ENCODE results near the gene TNNT1.

DNA sequence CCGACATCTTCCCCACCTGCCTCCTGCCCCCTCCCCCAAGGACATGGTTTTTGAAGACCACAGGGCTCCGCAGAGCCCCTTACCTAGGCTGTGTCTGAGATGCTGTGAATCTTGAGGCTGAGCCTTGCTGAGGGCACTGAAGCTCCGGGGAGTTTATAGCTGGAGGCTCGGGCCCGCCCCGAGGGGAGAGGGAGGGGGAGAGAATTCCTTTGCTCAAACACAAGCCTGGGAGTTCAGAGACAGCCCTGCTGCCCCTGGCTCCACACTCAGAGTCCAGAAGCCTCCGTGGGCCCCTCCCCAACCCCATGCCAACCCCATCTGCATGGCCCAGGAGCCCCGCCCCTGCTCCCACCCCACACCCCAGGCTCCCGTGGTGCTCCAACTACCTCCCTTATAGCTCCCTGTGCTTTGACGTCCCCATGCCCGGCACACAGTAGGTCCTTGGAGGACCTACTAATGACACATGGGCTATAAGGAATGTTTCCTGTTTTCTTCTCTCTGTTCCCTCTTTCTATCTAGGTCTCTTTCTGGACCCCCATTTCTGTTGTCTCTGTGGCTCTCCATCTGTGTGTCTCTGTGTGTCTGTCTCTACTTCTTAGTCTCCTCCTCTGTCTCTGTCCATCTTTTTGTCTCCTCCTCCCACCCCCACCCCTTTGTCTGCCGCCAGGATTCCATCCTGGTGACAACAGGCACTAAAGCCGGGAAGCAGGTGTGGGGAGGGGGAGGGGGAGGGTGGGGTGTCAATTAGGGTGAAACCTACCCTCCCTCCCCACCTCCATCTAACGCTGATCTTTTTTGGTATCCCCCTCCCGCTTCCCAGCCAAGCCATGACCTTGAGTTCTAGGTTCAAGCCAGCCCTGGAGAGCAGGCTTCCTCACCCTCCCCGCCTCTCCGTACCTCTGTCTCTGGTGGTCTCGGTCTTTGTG is at the start of gene TNNT1:
- TF ChIP-seq, protein P1, sequence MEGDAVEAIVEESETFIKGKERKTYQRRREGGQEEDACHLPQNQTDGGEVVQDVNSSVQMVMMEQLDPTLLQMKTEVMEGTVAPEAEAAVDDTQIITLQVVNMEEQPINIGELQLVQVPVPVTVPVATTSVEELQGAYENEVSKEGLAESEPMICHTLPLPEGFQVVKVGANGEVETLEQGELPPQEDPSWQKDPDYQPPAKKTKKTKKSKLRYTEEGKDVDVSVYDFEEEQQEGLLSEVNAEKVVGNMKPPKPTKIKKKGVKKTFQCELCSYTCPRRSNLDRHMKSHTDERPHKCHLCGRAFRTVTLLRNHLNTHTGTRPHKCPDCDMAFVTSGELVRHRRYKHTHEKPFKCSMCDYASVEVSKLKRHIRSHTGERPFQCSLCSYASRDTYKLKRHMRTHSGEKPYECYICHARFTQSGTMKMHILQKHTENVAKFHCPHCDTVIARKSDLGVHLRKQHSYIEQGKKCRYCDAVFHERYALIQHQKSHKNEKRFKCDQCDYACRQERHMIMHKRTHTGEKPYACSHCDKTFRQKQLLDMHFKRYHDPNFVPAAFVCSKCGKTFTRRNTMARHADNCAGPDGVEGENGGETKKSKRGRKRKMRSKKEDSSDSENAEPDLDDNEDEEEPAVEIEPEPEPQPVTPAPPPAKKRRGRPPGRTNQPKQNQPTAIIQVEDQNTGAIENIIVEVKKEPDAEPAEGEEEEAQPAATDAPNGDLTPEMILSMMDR (IDR thresholded peaks at IDR 0.05; ENCODE audit: low read length), result no peak
- no peak for TF ChIP-seq EZH2 (optimal IDR thresholded peaks at IDR 0.05; ENCODE audit: low read depth, low read length)
